ENCODE data around the gene CFAP61. TPM values are rescaled to one million over a fixed set of nuclear protein-coding genes. Genes with fewer than 3 reads are reported as not detected.

The CFAP61 gene
- total and polyA plus RNA-seq, 2 donors from 2014 or later: 0.58 to 2.6 TPM

DNA sequence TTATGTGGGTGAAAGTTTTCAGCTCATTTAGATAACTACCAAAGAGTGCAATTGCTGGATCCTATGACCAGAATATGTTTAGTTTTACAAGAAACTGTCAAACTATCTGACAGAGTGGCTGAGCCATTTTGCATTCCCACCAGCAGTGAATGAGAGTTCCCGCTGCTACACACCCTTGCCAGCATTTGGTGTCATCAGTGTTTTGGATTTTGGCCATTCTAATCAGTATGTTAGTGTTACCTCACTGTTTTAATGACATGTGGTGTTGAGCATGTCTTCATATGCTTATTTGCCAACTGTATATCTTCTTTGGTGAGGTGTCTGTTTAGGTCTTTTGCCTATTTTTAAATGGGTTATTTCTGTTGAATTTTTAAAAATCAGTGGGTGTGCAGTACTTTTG, 120.9 kb downstream of the CFAP61 start:
- intact Hi-C loops (cut with DNase I): no loop called here
- H3K4me3 ChIP-seq (ENCODE audit: low read length in 3 of 3): no peak overlapping the region
- H3K9ac ChIP-seq (ENCODE audit: low read length in 3 of 3): no peak overlapping the region
- no peaks in the 10 kb centered on the region for H3K4me1 ChIP-seq (ENCODE audit: control insufficient read depth in 2 of 3, insufficient read depth in 2 of 3, low read depth in 1 of 3, low read length in 3 of 3)
- TF ChIP-seq, protein P1, sequence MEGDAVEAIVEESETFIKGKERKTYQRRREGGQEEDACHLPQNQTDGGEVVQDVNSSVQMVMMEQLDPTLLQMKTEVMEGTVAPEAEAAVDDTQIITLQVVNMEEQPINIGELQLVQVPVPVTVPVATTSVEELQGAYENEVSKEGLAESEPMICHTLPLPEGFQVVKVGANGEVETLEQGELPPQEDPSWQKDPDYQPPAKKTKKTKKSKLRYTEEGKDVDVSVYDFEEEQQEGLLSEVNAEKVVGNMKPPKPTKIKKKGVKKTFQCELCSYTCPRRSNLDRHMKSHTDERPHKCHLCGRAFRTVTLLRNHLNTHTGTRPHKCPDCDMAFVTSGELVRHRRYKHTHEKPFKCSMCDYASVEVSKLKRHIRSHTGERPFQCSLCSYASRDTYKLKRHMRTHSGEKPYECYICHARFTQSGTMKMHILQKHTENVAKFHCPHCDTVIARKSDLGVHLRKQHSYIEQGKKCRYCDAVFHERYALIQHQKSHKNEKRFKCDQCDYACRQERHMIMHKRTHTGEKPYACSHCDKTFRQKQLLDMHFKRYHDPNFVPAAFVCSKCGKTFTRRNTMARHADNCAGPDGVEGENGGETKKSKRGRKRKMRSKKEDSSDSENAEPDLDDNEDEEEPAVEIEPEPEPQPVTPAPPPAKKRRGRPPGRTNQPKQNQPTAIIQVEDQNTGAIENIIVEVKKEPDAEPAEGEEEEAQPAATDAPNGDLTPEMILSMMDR (IDR thresholded peaks at IDR 0.05; ENCODE audit: borderline replicate concordance, extremely low read depth, insufficient read depth): no peak
- no peak for FAIRE-seq
- no peaks in the 10 kb centered on the region for H3K27me3 ChIP-seq (ENCODE audit: control insufficient read depth, insufficient read depth, low read length)
- no peaks in the 10 kb centered on the region for H3K36me3 ChIP-seq (ENCODE audit: control insufficient read depth in 2 of 3, insufficient read depth in 3 of 3, low read length in 3 of 3)
- no peak for DNase-seq
- peaks cover 0 to 3% (median 0%) of the 10 kb centered on the region in 3 donors for H3K9me3 ChIP-seq (ENCODE audit: control insufficient read depth in 2 of 3, insufficient read depth in 1 of 3, low read length in 3 of 3)
- H3K27ac ChIP-seq (ENCODE audit: low read depth in 2 of 2, low read length in 2 of 2): no peak overlapping the region

DNA sequence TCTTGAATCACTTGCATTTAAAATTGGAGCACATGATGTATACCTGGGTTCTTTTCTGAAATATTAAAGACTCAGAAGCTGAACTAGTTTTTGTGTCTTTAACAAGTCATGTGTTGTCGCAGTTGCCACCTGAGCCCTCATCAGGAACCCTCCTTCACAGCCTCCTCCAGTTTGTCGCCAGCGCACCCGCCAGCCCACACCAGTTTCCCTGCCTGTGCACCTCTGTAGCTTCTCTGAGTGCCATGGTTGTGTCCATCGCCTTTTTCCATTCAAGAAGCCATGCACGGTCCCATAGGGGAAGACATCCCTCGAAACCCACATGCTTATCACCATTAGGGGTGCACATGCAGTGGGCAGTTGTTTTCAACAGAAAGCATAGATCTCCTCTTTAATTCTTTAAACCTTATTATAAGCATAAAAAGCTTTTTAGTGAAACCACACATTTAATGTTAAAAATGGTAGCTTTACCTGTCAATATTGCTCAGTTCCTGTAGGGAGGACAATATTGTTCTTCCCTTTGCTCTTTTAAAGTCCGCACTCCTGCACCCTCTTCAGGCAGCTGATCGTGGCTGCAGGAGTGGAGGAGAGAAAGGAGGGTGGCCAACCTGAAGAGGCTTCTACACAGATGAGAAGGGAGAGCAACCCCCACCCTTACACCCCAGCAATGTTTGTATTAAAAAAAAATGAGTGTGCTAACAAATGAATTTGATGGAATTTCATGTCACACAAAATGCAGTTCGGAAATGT, 121.9 kb downstream of the CFAP61 start:
- no peak overlapping the region for H3K9ac ChIP-seq (ENCODE audit: low read length in 3 of 3)
- FAIRE-seq (no peak), DNase-seq (no peak)
- TF ChIP-seq, protein P1 (IDR thresholded peaks at IDR 0.05; ENCODE audit: borderline replicate concordance, extremely low read depth, insufficient read depth): no peak
- H3K36me3 ChIP-seq (ENCODE audit: control insufficient read depth in 2 of 3, insufficient read depth in 3 of 3, low read length in 3 of 3): no peaks in the 10 kb centered on the region
- no peak overlapping the region for H3K4me3 ChIP-seq (ENCODE audit: low read length in 3 of 3)
- no peaks in the 10 kb centered on the region for H3K4me1 ChIP-seq (ENCODE audit: control insufficient read depth in 2 of 3, insufficient read depth in 2 of 3, low read depth in 1 of 3, low read length in 3 of 3)
- no peak overlapping the region for H3K27ac ChIP-seq (ENCODE audit: low read depth in 2 of 2, low read length in 2 of 2)
- no peaks in the 10 kb centered on the region for H3K27me3 ChIP-seq (ENCODE audit: control insufficient read depth, insufficient read depth, low read length)
- intact Hi-C loops (cut with DNase I): no loop called here
- H3K9me3 ChIP-seq (ENCODE audit: control insufficient read depth in 2 of 3, insufficient read depth in 1 of 3, low read length in 3 of 3): peaks cover 0 to 3% (median 0%) of the 10 kb centered on the region in 3 donors

DNA sequence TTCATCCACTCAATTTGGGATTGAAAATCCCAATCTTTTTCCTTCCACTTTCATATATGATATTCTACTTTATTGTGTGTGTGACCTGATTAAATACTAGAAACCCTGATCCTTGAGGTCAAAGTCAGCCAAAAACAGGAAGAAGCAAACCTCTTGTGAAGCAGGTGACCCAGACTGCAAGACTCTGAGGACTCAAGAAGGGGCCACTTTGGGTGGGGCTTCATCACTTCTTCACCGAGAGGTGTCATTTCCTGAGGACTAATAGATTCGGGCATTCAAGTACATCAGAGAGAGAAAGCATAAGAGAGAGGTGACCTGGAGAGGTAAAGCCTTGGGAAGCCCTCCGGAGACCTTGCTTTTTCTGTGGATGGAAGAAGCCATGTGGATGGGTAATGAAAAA, 129.0 kb downstream of the CFAP61 start:
- Histone ChIP-seq H3K9ac (ENCODE audit: low read length in 3 of 3) (no peak overlapping the region), H3K9me3 (ENCODE audit: control insufficient read depth in 2 of 3, insufficient read depth in 1 of 3, low read length in 3 of 3) (no peaks in the 10 kb centered on the region), H3K36me3 (ENCODE audit: control insufficient read depth in 2 of 3, insufficient read depth in 3 of 3, low read length in 3 of 3) (no peaks in the 10 kb centered on the region), H3K27ac (ENCODE audit: low read depth in 2 of 2, low read length in 2 of 2) (no peak overlapping the region), H3K27me3 (ENCODE audit: control insufficient read depth, insufficient read depth, low read length) (no peaks in the 10 kb centered on the region), H3K4me1 (ENCODE audit: control insufficient read depth in 2 of 3, insufficient read depth in 2 of 3, low read depth in 1 of 3, low read length in 3 of 3) (no peaks in the 10 kb centered on the region), H3K4me3 (ENCODE audit: low read length in 3 of 3) (no peak overlapping the region)
- DNase-seq (no peak), FAIRE-seq (no peak)
- intact Hi-C loops (cut with DNase I): no loop called here
- TF ChIP-seq, protein P1 (IDR thresholded peaks at IDR 0.05; ENCODE audit: borderline replicate concordance, extremely low read depth, insufficient read depth): no peak

Data from kidney (tissue), 14 donors.